Measurements from ENCODE around the gene ELOVL2.

The ELOVL2 gene

GRCh38 chr6:11025921-11026635, 18.0 kb downstream of the ELOVL2 start:
- Histone ChIP-seq H3K4me1 (ENCODE audit: insufficient read depth, low read length) (no peaks in the 10 kb centered on the region), H3K4me2 (ENCODE audit: insufficient read depth, low read length) (no peak overlapping the region), H3K27me3 (ENCODE audit: insufficient read depth, low read length, poor library complexity) (peaks cover 9% of the 10 kb centered on the region), H3K36me3 (ENCODE audit: insufficient read depth, low read length) (no peaks in the 10 kb centered on the region), H4K20me1 (ENCODE audit: insufficient read depth, low read length) (no peaks in the 10 kb centered on the region), H3K27ac (ENCODE audit: low read length) (no peak overlapping the region), H3K4me3 (ENCODE audit: low read depth in 1 of 2, low read length in 2 of 2) (no peak overlapping the region), H3K9me3 (ENCODE audit: insufficient read depth, low read length, severe bottlenecking) (no peaks in the 10 kb centered on the region), H3K79me2 (ENCODE audit: insufficient read depth, low read length) (no peaks in the 10 kb centered on the region), H2AFZ (ENCODE audit: low read depth, low read length) (no peak overlapping the region), H3K9ac (ENCODE audit: low read depth, low read length) (no peak overlapping the region)
- no peak for ATAC-seq (ENCODE audit: insufficient read depth, low read depth)
- TF ChIP-seq EZH2 (IDR thresholded peaks at IDR 0.05; ENCODE audit: borderline replicate concordance, low read depth, low read length, severe bottlenecking) (no peak), CTCF (IDR thresholded peaks at IDR 0.05; ENCODE audit: borderline replicate concordance, extremely low read depth, low read length, poor library complexity, severe bottlenecking) (no peak)
- no peak for DNase-seq

GRCh38 chr6:11025130-11025529, 19.0 kb downstream of the ELOVL2 start:
- H4K20me1 ChIP-seq (ENCODE audit: insufficient read depth, low read length) = no peaks in the 10 kb centered on the region
- DNase-seq = no peak

GRCh38 chr6:11023032-11023431, 21.1 kb downstream of the ELOVL2 start:
- Histone ChIP-seq H3K27me3 (ENCODE audit: insufficient read depth, low read length, poor library complexity) (peaks cover 9% of the 10 kb centered on the region), H3K27ac (ENCODE audit: low read length) (no peak overlapping the region), H3K4me1 (ENCODE audit: insufficient read depth, low read length) (no peaks in the 10 kb centered on the region), H3K36me3 (ENCODE audit: insufficient read depth, low read length) (no peaks in the 10 kb centered on the region), H3K4me2 (ENCODE audit: insufficient read depth, low read length) (no peak overlapping the region), H3K9me3 (ENCODE audit: insufficient read depth, low read length, severe bottlenecking) (no peaks in the 10 kb centered on the region), H4K20me1 (ENCODE audit: insufficient read depth, low read length) (no peaks in the 10 kb centered on the region), H3K79me2 (ENCODE audit: insufficient read depth, low read length) (no peaks in the 10 kb centered on the region), H3K4me3 (ENCODE audit: low read depth in 1 of 2, low read length in 2 of 2) (no peak overlapping the region), H2AFZ (ENCODE audit: low read depth, low read length) (no peak overlapping the region), H3K9ac (ENCODE audit: low read depth, low read length) (no peak overlapping the region)
- ATAC-seq (ENCODE audit: insufficient read depth, low read depth) (no peak), DNase-seq (no peak)
- TF ChIP-seq CTCF (IDR thresholded peaks at IDR 0.05; ENCODE audit: borderline replicate concordance, extremely low read depth, low read length, poor library complexity, severe bottlenecking) (no peak), EZH2 (IDR thresholded peaks at IDR 0.05; ENCODE audit: borderline replicate concordance, low read depth, low read length, severe bottlenecking) (no peak)

More at GRCh38 chr6:11025130-11025529, 19.0 kb downstream of the ELOVL2 start:
- Histone ChIP-seq H3K4me3 (ENCODE audit: low read depth in 1 of 2, low read length in 2 of 2) (no peak overlapping the region), H3K27ac (ENCODE audit: low read length) (no peak overlapping the region), H3K4me1 (ENCODE audit: insufficient read depth, low read length) (no peaks in the 10 kb centered on the region), H3K9me3 (ENCODE audit: insufficient read depth, low read length, severe bottlenecking) (no peaks in the 10 kb centered on the region), H2AFZ (ENCODE audit: low read depth, low read length) (no peak overlapping the region), H3K4me2 (ENCODE audit: insufficient read depth, low read length) (no peak overlapping the region), H3K36me3 (ENCODE audit: insufficient read depth, low read length) (no peaks in the 10 kb centered on the region), H3K9ac (ENCODE audit: low read depth, low read length) (no peak overlapping the region), H3K27me3 (ENCODE audit: insufficient read depth, low read length, poor library complexity) (peaks cover 9% of the 10 kb centered on the region), H3K79me2 (ENCODE audit: insufficient read depth, low read length) (no peaks in the 10 kb centered on the region)
- no peak for ATAC-seq (ENCODE audit: insufficient read depth, low read depth)
- TF ChIP-seq EZH2 (IDR thresholded peaks at IDR 0.05; ENCODE audit: borderline replicate concordance, low read depth, low read length, severe bottlenecking) = no peak
- no peak for TF ChIP-seq CTCF (IDR thresholded peaks at IDR 0.05; ENCODE audit: borderline replicate concordance, extremely low read depth, low read length, poor library complexity, severe bottlenecking)

Data from DND-41 (cell line).